ENCODE data around the gene DCAF11. TPM values are rescaled to one million over a fixed set of nuclear protein-coding genes. Genes with fewer than 3 reads are reported as not detected.
"Not testable (repeated sequence)": the region's sequence is repeated elsewhere in the genome, so short reads cannot be mapped to it uniquely, and the experiment has no call there.

DCAF11 gene
- total and polyA plus RNA-seq, 4 donors = 35.5 to 41.8 (median 38.5) TPM

GRCh38 chr14:24100197-24100981, 14.2 kb upstream of the DCAF11 start:
- H3K36me3 ChIP-seq (ENCODE audit: control insufficient read depth in 1 of 2, insufficient read depth in 2 of 2, low read length in 1 of 2) = no peaks in the 10 kb centered on the region
- H3K4me1 ChIP-seq (ENCODE audit: control insufficient read depth in 1 of 2, insufficient read depth in 2 of 2, low read length in 2 of 2) = no peaks in the 10 kb centered on the region
- H3K27me3 ChIP-seq (ENCODE audit: control insufficient read depth in 1 of 2, insufficient read depth in 2 of 2, low read length in 1 of 2) = no peaks in the 10 kb centered on the region
- WGBS, 2 donors = 74 to 81% methylated on average over 4 of the region's 4 CpGs
- intact Hi-C loops (cut with DNase I) = no loop called here
- no peak overlapping the region for H3K4me3 ChIP-seq (ENCODE audit: low read length in 2 of 2)
- ATAC-seq (ENCODE audit: low FRiP score) (no peak), DNase-seq (no peak)
- no peak overlapping the region for H3K27ac ChIP-seq (ENCODE audit: low read depth in 1 of 2, low read length in 2 of 2)
- H3K9me3 ChIP-seq (ENCODE audit: control insufficient read depth, low read length) = no peaks in the 10 kb centered on the region

- Histone ChIP-seq H3K27ac (ENCODE audit: low read depth in 1 of 2, low read length in 2 of 2) (no peak overlapping the region), H3K36me3 (ENCODE audit: control insufficient read depth in 1 of 2, insufficient read depth in 2 of 2, low read length in 1 of 2) (no peaks in the 10 kb centered on the region), H3K9me3 (ENCODE audit: control insufficient read depth, low read length) (no peaks in the 10 kb centered on the region), H3K27me3 (ENCODE audit: control insufficient read depth in 1 of 2, insufficient read depth in 2 of 2, low read length in 1 of 2) (no peaks in the 10 kb centered on the region), H3K4me1 (ENCODE audit: control insufficient read depth in 1 of 2, insufficient read depth in 2 of 2, low read length in 2 of 2) (no peaks in the 10 kb centered on the region), H3K4me3 (ENCODE audit: low read length in 2 of 2) (no peak overlapping the region)
- DNase-seq = peak in 1 of 2 donors; percentile 17
- intact Hi-C loops (cut with DNase I) = no loop called here
- 94 to 97% methylated on average over 3 of the region's 3 CpGs for WGBS, 2 donors
- no peak for ATAC-seq (ENCODE audit: low FRiP score)
Measured at GRCh38 chr14:24100982-24101494, 13.5 kb upstream of the DCAF11 start.

GRCh38 chr14:24102357-24103048, 12.1 kb upstream of the DCAF11 start:
- ATAC-seq (ENCODE audit: low FRiP score) (no peak), DNase-seq (peak in 1 of 2 donors; percentile 24)
- no peaks in the 10 kb centered on the region for H3K27me3 ChIP-seq (ENCODE audit: control insufficient read depth in 1 of 2, insufficient read depth in 2 of 2, low read length in 1 of 2)
- no peak overlapping the region for H3K27ac ChIP-seq (ENCODE audit: low read depth in 1 of 2, low read length in 2 of 2)
- intact Hi-C loops (cut with DNase I) = no loop called here
- no peaks in the 10 kb centered on the region for H3K9me3 ChIP-seq (ENCODE audit: control insufficient read depth, low read length)
- H3K4me3 ChIP-seq (ENCODE audit: low read length in 2 of 2) = no peak overlapping the region
- H3K36me3 ChIP-seq (ENCODE audit: control insufficient read depth in 1 of 2, insufficient read depth in 2 of 2, low read length in 1 of 2) = no peaks in the 10 kb centered on the region
- no peaks in the 10 kb centered on the region for H3K4me1 ChIP-seq (ENCODE audit: control insufficient read depth in 1 of 2, insufficient read depth in 2 of 2, low read length in 2 of 2)
- WGBS, 2 donors = 88 to 89% methylated on average over 7 of the region's 7 CpGs

- ATAC-seq (ENCODE audit: low FRiP score) (no peak), DNase-seq (peak in 1 of 2 donors; percentile 26)
- H3K36me3 ChIP-seq (ENCODE audit: control insufficient read depth in 1 of 2, insufficient read depth in 2 of 2, low read length in 1 of 2) = no peaks in the 10 kb centered on the region
- intact Hi-C loops (cut with DNase I) = no loop called here
- no peaks in the 10 kb centered on the region for H3K27me3 ChIP-seq (ENCODE audit: control insufficient read depth in 1 of 2, insufficient read depth in 2 of 2, low read length in 1 of 2)
- H3K4me3 ChIP-seq (ENCODE audit: low read length in 2 of 2) = no peak overlapping the region
- H3K4me1 ChIP-seq (ENCODE audit: control insufficient read depth in 1 of 2, insufficient read depth in 2 of 2, low read length in 2 of 2) = no peaks in the 10 kb centered on the region
- H3K9me3 ChIP-seq (ENCODE audit: control insufficient read depth, low read length) = no peaks in the 10 kb centered on the region
- no peak overlapping the region for H3K27ac ChIP-seq (ENCODE audit: low read depth in 1 of 2, low read length in 2 of 2)
- WGBS, 2 donors = 91 to 93% methylated on average over 13 of the region's 13 CpGs
Measured at GRCh38 chr14:24103451-24103850, 11.1 kb upstream of the DCAF11 start.

- DNase-seq = peak in 1 of 2 donors; percentile 15
- not testable (repeated sequence) for H3K27me3 ChIP-seq (ENCODE audit: control insufficient read depth in 1 of 2, insufficient read depth in 2 of 2, low read length in 1 of 2); H3K4me1 ChIP-seq (ENCODE audit: control insufficient read depth in 1 of 2, insufficient read depth in 2 of 2, low read length in 2 of 2); H3K4me3 ChIP-seq (ENCODE audit: low read length in 2 of 2); ATAC-seq (ENCODE audit: low FRiP score); H3K27ac ChIP-seq (ENCODE audit: low read depth in 1 of 2, low read length in 2 of 2); H3K36me3 ChIP-seq (ENCODE audit: control insufficient read depth in 1 of 2, insufficient read depth in 2 of 2, low read length in 1 of 2); H3K9me3 ChIP-seq (ENCODE audit: control insufficient read depth, low read length)
- WGBS, 2 donors = 91 to 93% methylated on average over 8 of the region's 8 CpGs
- intact Hi-C loops (cut with DNase I) = loop anchor here in 1 of 2 donors (5.0 kb wide), 1 partner anchor 48 kb away; no protein-coding TSS in a partner anchor
Measured at GRCh38 chr14:24105609-24106239, 8.9 kb upstream of the DCAF11 start.

GRCh38 chr14:24106672-24107271, 7.8 kb upstream of the DCAF11 start:
- ATAC-seq (ENCODE audit: low FRiP score) (no peak), DNase-seq (no peak)
- no peaks in the 10 kb centered on the region for H3K4me1 ChIP-seq (ENCODE audit: control insufficient read depth in 1 of 2, insufficient read depth in 2 of 2, low read length in 2 of 2)
- H3K27ac ChIP-seq (ENCODE audit: low read depth in 1 of 2, low read length in 2 of 2) = no peak overlapping the region
- intact Hi-C loops (cut with DNase I) = loop anchor here in 1 of 2 donors (5.0 kb wide), 1 partner anchor 49 kb away; no protein-coding TSS in a partner anchor
- 85 to 86% methylated on average over 4 of the region's 4 CpGs for WGBS, 2 donors
- H3K27me3 ChIP-seq (ENCODE audit: control insufficient read depth in 1 of 2, insufficient read depth in 2 of 2, low read length in 1 of 2) = no peaks in the 10 kb centered on the region
- no peak overlapping the region for H3K4me3 ChIP-seq (ENCODE audit: low read length in 2 of 2)
- no peaks in the 10 kb centered on the region for H3K9me3 ChIP-seq (ENCODE audit: control insufficient read depth, low read length)
- H3K36me3 ChIP-seq (ENCODE audit: control insufficient read depth in 1 of 2, insufficient read depth in 2 of 2, low read length in 1 of 2) = no peaks in the 10 kb centered on the region

GRCh38 chr14:24108336-24108874, 6.2 kb upstream of the DCAF11 start:
- ATAC-seq (ENCODE audit: low FRiP score) = no peak
- Histone ChIP-seq H3K27ac (ENCODE audit: low read depth in 1 of 2, low read length in 2 of 2) (no peak overlapping the region), H3K9me3 (ENCODE audit: control insufficient read depth, low read length) (no peaks in the 10 kb centered on the region), H3K4me3 (ENCODE audit: low read length in 2 of 2) (no peak overlapping the region), H3K27me3 (ENCODE audit: control insufficient read depth in 1 of 2, insufficient read depth in 2 of 2, low read length in 1 of 2) (no peaks in the 10 kb centered on the region), H3K36me3 (ENCODE audit: control insufficient read depth in 1 of 2, insufficient read depth in 2 of 2, low read length in 1 of 2) (no peaks in the 10 kb centered on the region), H3K4me1 (ENCODE audit: control insufficient read depth in 1 of 2, insufficient read depth in 2 of 2, low read length in 2 of 2) (no peaks in the 10 kb centered on the region)
- no peak for DNase-seq
- WGBS, 2 donors = 39 to 43% methylated on average over 5 of the region's 5 CpGs
- intact Hi-C loops (cut with DNase I) = loop anchor here (1.0 to 5.0 kb wide), 2 partner anchors 14 to 51 kb away; partner anchors contain the start of gene PCK2 (in 1 of the 2)

GRCh38 chr14:24110060-24110459, 4.5 kb upstream of the DCAF11 start:
- Histone ChIP-seq H3K9me3 (ENCODE audit: control insufficient read depth, low read length) (no peaks in the 10 kb centered on the region), H3K27ac (ENCODE audit: low read depth in 1 of 2, low read length in 2 of 2) (no peak overlapping the region), H3K4me3 (ENCODE audit: low read length in 2 of 2) (no peak overlapping the region), H3K36me3 (ENCODE audit: control insufficient read depth in 1 of 2, insufficient read depth in 2 of 2, low read length in 1 of 2) (no peaks in the 10 kb centered on the region), H3K4me1 (ENCODE audit: control insufficient read depth in 1 of 2, insufficient read depth in 2 of 2, low read length in 2 of 2) (no peaks in the 10 kb centered on the region), H3K27me3 (ENCODE audit: control insufficient read depth in 1 of 2, insufficient read depth in 2 of 2, low read length in 1 of 2) (no peaks in the 10 kb centered on the region)
- ATAC-seq (ENCODE audit: low FRiP score) = no peak
- intact Hi-C loops (cut with DNase I) = loop anchor here (5.0 to 10.0 kb wide), 3 partner anchors 37 to 325 kb away; partner anchors contain the start of genes IRF9 (in 1 of the 2), PSME2 (in 1 of the 2) and RNF31 (in 1 of the 2)
- 84 to 88% methylated on average over 9 of the region's 9 CpGs for WGBS, 2 donors
- peak in 1 of 2 donors; percentile 23 for DNase-seq

Measured in aorta (tissue), 5 donors.